ENCODE results near the gene ANKS3. TPM values are rescaled to one million over a fixed set of nuclear protein-coding genes. Genes with fewer than 3 reads are reported as not detected.

ANKS3 gene
- total and polyA plus RNA-seq, 2 experiments from 2014 or later = 22.5 to 24.9 TPM

- TF ChIP-seq ZNF331 (CRISPR knock-in tag; IDR thresholded peaks at IDR 0.05; ENCODE audit: low read depth) = no peak
- TF ChIP-seq ETS1 (IDR thresholded peaks at IDR 0.05) = no peak
- TF ChIP-seq EZH2phosphoT487 (IDR thresholded peaks at IDR 0.05; ENCODE audit: unreplicated experiment) = no peak
Measured at GRCh38 chr16:4680673-4681470, 53.2 kb downstream of the ANKS3 start (continued).

GRCh38 chr16:4679850-4680636 lies 54.0 kb downstream of the ANKS3 start:
- Mint-ChIP-seq H3K9me3 (no peaks in the 10 kb centered on the region), H3K27ac (no peak overlapping the region), H3K36me3 (ENCODE audit: low read depth) (peaks cover 13% of the 10 kb centered on the region), H3K27me3 (ENCODE audit: insufficient read depth, low read depth, poor library complexity) (peaks cover 9% of the 10 kb centered on the region), H3K4me1 (peaks cover 12% of the 10 kb centered on the region), H3K4me3 (no peak overlapping the region)
- H3K36me3 ChIP-seq (ENCODE audit: insufficient read depth) = no peaks in the 10 kb centered on the region
- peaks cover 9% of the 10 kb centered on the region; the same call in 1 of the 2 replicates for H3F3A ChIP-seq (replicated peaks; ENCODE audit: low read depth)
- H4K20me1 ChIP-seq (replicated peaks; ENCODE audit: insufficient read depth) = no peaks in the 10 kb centered on the region; the same call in 1 of the 2 replicates
- ATAC-seq = no peak
- 0 out of 2 replicates have a peak overlapping the region, but pooled peaks have one; percentile 26 for H3K27ac ChIP-seq (ENCODE audit: low read depth)
- H3K27me3 ChIP-seq (ENCODE audit: insufficient read depth) = no peaks in the 10 kb centered on the region
- no peaks in the 10 kb centered on the region for H3K79me2 ChIP-seq (replicated peaks; ENCODE audit: insufficient read depth)
- H3K4me3 ChIP-seq = no peak overlapping the region
- no peak for DNase-seq (ENCODE audit: low spot score)
- no peaks in the 10 kb centered on the region for H3K9me2 ChIP-seq (ENCODE audit: insufficient read depth)
- no peak overlapping the region for H2AFZ ChIP-seq
- no peak for TF ChIP-seq JUNB (IDR thresholded peaks at IDR 0.05; ENCODE audit: unreplicated experiment)
- no peak for TF ChIP-seq ETS1 (IDR thresholded peaks at IDR 0.05)
- no peak for TF ChIP-seq EZH2phosphoT487 (IDR thresholded peaks at IDR 0.05; ENCODE audit: unreplicated experiment)
- TF ChIP-seq CREB1 (CRISPR knock-in tag; IDR thresholded peaks at IDR 0.05; ENCODE audit: low read depth) = no peak
- TF ChIP-seq EZH2 (IDR thresholded peaks at IDR 0.05; ENCODE audit: low read depth, unreplicated experiment) = no peak
- TF ChIP-seq ZNF114 (CRISPR knock-in tag; IDR thresholded peaks at IDR 0.05) = no peak
- TF ChIP-seq POLR2AphosphoS5 (IDR thresholded peaks at IDR 0.05; ENCODE audit: low read depth) = no peak
- TF ChIP-seq, protein P1, sequence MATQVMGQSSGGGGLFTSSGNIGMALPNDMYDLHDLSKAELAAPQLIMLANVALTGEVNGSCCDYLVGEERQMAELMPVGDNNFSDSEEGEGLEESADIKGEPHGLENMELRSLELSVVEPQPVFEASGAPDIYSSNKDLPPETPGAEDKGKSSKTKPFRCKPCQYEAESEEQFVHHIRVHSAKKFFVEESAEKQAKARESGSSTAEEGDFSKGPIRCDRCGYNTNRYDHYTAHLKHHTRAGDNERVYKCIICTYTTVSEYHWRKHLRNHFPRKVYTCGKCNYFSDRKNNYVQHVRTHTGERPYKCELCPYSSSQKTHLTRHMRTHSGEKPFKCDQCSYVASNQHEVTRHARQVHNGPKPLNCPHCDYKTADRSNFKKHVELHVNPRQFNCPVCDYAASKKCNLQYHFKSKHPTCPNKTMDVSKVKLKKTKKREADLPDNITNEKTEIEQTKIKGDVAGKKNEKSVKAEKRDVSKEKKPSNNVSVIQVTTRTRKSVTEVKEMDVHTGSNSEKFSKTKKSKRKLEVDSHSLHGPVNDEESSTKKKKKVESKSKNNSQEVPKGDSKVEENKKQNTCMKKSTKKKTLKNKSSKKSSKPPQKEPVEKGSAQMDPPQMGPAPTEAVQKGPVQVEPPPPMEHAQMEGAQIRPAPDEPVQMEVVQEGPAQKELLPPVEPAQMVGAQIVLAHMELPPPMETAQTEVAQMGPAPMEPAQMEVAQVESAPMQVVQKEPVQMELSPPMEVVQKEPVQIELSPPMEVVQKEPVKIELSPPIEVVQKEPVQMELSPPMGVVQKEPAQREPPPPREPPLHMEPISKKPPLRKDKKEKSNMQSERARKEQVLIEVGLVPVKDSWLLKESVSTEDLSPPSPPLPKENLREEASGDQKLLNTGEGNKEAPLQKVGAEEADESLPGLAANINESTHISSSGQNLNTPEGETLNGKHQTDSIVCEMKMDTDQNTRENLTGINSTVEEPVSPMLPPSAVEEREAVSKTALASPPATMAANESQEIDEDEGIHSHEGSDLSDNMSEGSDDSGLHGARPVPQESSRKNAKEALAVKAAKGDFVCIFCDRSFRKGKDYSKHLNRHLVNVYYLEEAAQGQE (IDR thresholded peaks at IDR 0.05; ENCODE audit: unreplicated experiment) = no peak
- TF ChIP-seq CTCF (conservative IDR thresholded peaks at IDR 0.05; ENCODE audit: low read depth in 2 of 2) = no peak
- TF ChIP-seq NANOG (IDR thresholded peaks at IDR 0.05; ENCODE audit: borderline replicate concordance) = no peak
- H3K4me2 ChIP-seq = no peak overlapping the region
- no peaks in the 10 kb centered on the region for H3K4me1 ChIP-seq (ENCODE audit: insufficient read depth)
